Epithelial cell of prostate (primary cell): ENCODE results near the gene CCDC92B.
"Not testable (repeated sequence)": the region's sequence is repeated elsewhere in the genome, so short reads cannot be mapped to it uniquely, and the experiment has no call there.

Experiments
- DNase-seq: peaks from one replicate; pipeline ENCODE4 v3.0.0-alpha.2; 2011; ENCODE audit warnings: low read depth, low spot score
- H3K27ac ChIP-seq: fragments of 450-650 bp; 2 replicates; pipeline ENCODE4 v1.5.1; 2017; ENCODE audit warnings: mild to moderate bottlenecking

CCDC92B gene

GRCh38 chr17:2749058-2749783, at the start of gene CCDC92B:
CCDC92B (minus strand) TSS chr17:2749652; CDS start chr17:2735145, 14,507 bp downstream.
- no peak within 1 kb of the TSS for H3K27ac ChIP-seq
- DNase-seq = no peak

- H3K27ac ChIP-seq = no peak overlapping the region
- DNase-seq = no peak
Measured at GRCh38 chr17:2798678-2799077, 49.2 kb upstream of the CCDC92B start.

GRCh38 chr17:2798188-2798587, 48.7 kb upstream of the CCDC92B start:
- no peak overlapping the region for H3K27ac ChIP-seq
- no peak for DNase-seq

GRCh38 chr17:2797637-2798036, 48.2 kb upstream of the CCDC92B start:
- no peak overlapping the region for H3K27ac ChIP-seq

GRCh38 chr17:2797226-2797625, 47.8 kb upstream of the CCDC92B start:
- no peak for DNase-seq
- no peak overlapping the region for H3K27ac ChIP-seq

More at GRCh38 chr17:2797637-2798036, 48.2 kb upstream of the CCDC92B start:
- no peak for DNase-seq

- no peak within 1 kb of the TSS for H3K27ac ChIP-seq
Measured at GRCh38 chr17:2796164-2797125, 47.0 kb upstream of the CCDC92B start, which contains the start of gene RAP1GAP2. RAP1GAP2 (plus strand) TSS chr17:2796438; CDS start chr17:2796528, 90 bp downstream.

GRCh38 chr17:2795441-2796163, 46.1 kb upstream of the CCDC92B start:
- H3K27ac ChIP-seq = no peak overlapping the region
- no peak for DNase-seq

More at GRCh38 chr17:2796164-2797125, 47.0 kb upstream of the CCDC92B start, which contains the start of gene RAP1GAP2:
- DNase-seq = no peak

GRCh38 chr17:2794111-2794803, 44.8 kb upstream of the CCDC92B start:
- no peak overlapping the region for H3K27ac ChIP-seq
- DNase-seq = no peak

- DNase-seq = no peak
- no peak overlapping the region for H3K27ac ChIP-seq
Measured at GRCh38 chr17:2792366-2793169, 43.1 kb upstream of the CCDC92B start.

GRCh38 chr17:2789700-2790099, 40.2 kb upstream of the CCDC92B start:
- no peak for DNase-seq
- no peak overlapping the region for H3K27ac ChIP-seq

GRCh38 chr17:2786176-2786881, 36.9 kb upstream of the CCDC92B start:
- peak; percentile 8 for DNase-seq
- no peak overlapping the region for H3K27ac ChIP-seq

GRCh38 chr17:2785376-2785775, 35.9 kb upstream of the CCDC92B start:
- H3K27ac ChIP-seq, DNase-seq: not testable (repeated sequence)

GRCh38 chr17:2784864-2785263, 35.4 kb upstream of the CCDC92B start:
- DNase-seq = no peak
- no peak overlapping the region for H3K27ac ChIP-seq

- no peak overlapping the region for H3K27ac ChIP-seq
- DNase-seq = no peak
Measured at GRCh38 chr17:2783310-2784030, 34.0 kb upstream of the CCDC92B start.

- DNase-seq = no peak
- no peak overlapping the region for H3K27ac ChIP-seq
Measured at GRCh38 chr17:2782055-2782454, 32.6 kb upstream of the CCDC92B start.

GRCh38 chr17:2781598-2781997, 32.1 kb upstream of the CCDC92B start:
- not testable (repeated sequence) for DNase-seq, H3K27ac ChIP-seq

GRCh38 chr17:2780931-2781454, 31.5 kb upstream of the CCDC92B start:
- H3K27ac ChIP-seq = no peak overlapping the region
- DNase-seq = no peak
